CD4-positive, alpha-beta T cell treated with Interleukin-2 at 100 ng/mL for 4 hours (primary cell): ENCODE data around the gene NTN3.

ENCODE experiments used
- DNase-seq: peaks from one replicate; pipeline ENCODE4 v3.0.0-alpha.2; 2020; ENCODE audit warnings: low spot score

NTN3 gene

DNA sequence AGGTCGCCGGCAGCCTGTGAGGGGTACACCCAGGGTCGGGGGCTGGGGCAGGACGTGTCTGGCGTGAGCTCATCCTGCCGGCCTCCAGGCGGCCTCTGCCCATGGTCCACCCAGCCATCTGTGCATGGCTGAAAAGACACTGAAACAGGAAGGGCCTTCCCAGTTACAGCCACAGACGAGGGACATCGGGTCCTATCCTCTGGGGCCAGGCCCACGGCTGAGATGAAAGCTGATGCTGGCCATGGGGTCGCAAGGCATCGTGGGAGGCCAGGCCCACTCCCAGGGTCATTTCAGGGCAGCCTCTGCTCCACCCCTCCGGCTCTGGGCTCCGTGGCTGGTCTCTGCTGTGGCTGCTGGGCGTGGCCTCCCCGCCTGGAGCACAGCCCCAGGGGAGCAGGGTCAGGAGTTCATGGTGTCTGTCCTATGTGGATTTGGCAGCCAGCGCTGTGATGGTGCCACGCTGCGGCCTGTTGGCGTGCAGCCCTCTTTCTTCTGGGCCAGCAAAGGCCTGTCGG, 26.1 kb downstream of the NTN3 start:
- DNase-seq, result no peak

DNA sequence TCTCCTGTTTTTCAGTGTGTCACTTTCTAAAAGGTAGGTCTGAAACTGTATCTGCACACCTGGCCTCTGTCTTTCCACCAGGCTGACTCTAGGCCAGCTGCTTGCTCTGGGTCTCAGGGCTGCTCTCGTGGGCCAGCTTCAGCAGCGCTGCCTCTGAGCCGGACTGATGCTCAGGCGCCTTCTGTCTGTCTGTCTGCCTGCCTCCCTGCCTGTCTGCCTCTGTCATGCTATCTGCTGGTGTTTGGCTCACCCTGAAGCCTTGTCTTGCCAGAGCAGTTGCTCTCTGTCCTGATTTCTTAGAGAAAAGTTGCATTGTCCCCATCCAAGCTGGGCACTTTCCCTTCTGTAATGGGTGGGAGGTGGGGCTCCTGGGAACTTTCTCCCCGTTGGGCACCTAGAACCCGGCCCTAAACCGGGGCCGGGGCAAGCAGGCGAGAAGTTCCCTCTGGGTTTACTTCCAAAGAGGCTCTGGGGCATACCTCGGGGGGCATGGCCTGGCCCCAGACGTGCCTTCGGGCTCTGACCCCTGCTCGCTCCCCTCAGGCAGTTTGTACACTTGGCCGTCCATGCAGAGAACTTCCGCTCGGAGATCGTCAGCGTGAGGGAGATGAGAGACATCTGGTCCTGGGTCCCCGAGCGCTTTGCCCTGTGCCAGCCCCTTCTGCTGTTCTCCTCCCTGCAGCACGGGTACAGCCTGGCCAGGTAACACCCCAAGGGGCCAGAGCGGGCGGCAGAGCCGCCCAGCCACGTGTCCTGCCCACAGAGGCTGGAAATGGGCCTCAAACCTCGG, 26.8 kb downstream of the NTN3 start:
- DNase-seq, result no peak

DNA sequence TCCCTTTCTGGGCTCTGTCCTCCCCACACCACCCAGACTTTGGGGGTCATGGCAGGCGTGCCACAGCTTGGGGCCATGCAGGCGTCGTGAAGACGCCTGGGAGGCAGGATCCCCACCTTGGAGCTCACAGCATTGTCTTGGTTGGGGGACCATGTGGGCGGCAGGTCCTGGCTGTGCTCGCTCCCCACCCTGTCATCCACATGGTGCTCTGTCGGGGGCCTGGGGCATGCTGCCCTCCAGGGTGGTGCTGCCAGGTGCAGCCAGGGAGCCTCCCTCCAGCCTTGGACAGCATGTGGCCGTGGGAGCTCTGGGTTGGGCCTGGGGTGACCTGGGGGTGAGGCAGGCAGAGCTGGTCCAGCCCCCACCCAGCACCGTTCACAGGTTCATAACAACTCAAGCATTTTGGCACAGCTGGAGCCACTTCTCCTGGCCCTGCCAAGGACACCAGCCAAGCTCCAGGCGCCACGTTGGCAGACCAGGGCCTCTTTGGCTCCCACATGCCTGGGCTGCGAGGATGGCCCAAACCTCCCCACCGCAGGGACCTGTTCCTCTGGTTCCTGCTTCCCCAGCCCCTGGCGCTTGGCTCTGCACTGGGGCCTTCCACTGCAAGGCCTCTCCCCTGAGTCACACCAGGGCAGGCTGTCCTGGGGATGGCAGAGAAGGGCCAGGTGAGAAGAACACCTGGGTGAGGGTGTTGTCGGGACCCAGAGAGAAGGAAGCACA, 27.6 kb downstream of the NTN3 start:
- DNase-seq, result no peak

DNA sequence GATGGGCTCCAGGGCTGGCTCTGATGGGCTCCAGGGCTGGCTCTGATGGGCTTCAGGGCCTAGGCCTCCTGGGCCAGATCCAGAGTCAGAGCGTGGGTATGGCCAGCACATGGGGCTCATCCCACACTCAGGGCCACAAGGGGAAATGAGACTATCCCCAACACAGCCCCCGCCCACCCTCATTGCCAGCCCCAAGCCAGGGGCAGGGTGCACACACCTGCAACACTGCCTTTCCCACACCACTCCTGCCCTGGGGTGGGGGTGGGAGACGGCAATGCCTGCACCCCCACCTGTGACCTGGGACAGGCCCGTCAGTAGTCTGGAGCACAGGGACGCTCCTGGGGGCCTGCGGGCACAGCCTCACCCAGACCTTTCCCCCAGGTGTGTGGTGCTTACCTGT, 28.4 kb downstream of the NTN3 start:
- DNase-seq, result no peak

DNA sequence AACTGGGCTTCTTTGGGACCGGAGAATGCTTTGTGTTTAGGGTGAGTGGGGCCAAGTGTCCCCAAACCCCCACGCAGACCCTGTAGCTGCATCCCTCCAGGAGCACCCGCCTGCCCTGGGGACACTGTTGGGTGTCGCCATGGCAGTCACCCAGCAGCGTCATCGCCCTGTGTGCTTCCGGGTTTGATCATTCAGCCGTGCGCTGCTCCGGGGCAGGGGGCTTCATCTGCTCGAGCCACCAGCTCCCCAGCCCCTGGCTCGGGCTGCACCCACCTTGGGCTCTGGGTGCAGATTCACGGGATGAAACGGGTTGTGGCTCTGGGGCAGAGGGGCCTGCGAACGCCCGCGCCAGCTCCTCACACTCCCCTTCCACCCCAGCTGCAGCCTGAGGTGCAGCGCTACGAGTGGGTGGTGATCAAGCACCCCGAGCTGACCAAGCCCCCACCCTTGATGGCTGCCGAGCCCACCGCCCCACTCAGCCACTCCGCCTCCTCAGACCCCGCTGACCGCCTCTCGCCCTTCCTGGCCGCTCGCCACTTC, 28.9 kb downstream of the NTN3 start:
- no peak for DNase-seq

DNA sequence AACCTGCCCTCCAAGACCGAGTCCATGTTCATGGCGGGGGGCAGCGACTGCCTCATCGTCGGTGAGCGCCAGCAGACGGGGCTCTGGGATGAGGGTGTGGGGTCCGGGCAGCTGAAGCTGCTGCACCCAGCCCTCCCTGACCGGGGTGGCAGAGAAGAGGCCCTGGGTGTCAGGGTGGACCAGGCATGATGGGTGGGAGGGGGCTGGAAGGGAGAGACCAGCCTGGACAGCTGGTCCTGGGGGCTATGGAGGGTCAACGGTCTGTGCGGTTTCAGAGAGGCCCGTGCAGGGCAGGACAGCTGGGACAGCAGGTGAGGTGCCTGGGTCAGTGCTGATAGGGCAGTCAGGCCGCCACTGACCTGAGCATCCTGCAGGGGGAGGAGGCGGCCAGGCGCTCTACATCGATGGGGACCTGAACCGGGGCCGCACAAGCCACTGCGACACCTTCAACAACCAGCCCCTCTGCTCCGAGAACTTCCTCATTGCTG, 29.4 kb downstream of the NTN3 start:
- DNase-seq, result no peak

DNA sequence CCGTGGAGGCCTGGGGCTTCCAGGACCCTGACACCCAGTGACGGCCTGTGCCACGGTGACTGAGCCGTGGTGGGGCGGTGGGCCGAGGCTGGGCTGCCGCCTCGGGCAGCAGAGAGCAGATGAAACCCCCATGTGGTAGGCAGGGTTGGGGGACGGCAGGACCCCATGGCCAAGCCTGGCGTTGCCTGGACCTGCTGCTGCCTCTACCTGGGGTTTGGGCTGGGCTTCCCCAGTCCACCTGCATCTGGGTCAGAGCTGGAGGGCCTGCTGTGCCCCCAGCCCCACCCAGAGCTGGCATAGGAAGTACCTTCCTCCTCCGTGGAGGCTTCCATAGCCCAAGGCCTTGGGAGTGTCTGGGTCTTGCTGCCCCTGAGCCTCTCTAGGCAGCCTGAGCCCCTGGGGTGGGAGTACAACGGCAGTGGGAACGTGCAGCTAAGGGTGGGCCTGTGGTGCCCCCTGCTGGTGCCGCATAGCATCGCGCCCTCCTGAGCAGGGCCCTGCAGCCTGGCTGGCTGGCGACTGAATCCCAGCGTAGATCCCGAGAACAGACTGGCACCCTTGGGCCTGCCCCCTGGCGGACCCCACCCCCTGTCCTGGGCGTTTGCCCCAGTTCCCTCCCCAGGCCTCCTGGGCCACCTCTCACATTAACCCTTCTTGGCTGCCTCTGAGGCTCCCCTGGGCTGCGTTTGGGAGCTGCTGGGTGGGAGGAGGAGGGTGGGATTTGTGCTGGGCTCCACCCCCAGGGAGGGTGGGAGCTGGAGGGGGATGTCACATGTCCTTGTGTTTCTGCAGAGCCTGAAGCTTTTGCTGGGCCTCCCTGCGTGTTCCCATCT, 30.0 kb downstream of the NTN3 start:
- DNase-seq, result peak; percentile 79

- no peak for DNase-seq
Observed at GRCh38 chr16:2501946-2502895, 31.1 kb downstream of the NTN3 start.

DNA sequence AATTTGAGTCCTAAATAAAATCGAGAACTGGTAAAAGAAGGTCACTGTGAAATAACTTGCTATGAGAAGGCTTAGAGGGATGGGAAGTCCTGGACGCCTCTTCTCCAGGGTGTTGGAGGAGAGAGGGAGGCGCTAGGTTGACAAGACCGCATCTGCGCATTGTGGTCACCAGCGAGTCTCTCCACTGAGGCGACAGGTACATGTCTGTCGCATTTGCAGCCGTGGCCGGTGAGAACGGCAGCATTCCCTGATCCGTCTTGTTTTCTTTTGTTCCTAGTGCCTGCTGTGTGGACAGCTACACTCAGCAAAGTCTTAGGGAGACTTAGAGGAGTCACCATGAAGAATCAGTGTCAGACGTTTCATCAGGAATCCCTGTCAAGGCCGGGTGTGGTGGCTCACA, 34.6 kb downstream of the NTN3 start:
- DNase-seq, result no peak

- no peak for DNase-seq
Observed at GRCh38 chr16:2507052-2507659, 36.1 kb downstream of the NTN3 start.

GRCh38 chr16:2507665-2508064, 36.6 kb downstream of the NTN3 start:
- no peak for DNase-seq

DNA sequence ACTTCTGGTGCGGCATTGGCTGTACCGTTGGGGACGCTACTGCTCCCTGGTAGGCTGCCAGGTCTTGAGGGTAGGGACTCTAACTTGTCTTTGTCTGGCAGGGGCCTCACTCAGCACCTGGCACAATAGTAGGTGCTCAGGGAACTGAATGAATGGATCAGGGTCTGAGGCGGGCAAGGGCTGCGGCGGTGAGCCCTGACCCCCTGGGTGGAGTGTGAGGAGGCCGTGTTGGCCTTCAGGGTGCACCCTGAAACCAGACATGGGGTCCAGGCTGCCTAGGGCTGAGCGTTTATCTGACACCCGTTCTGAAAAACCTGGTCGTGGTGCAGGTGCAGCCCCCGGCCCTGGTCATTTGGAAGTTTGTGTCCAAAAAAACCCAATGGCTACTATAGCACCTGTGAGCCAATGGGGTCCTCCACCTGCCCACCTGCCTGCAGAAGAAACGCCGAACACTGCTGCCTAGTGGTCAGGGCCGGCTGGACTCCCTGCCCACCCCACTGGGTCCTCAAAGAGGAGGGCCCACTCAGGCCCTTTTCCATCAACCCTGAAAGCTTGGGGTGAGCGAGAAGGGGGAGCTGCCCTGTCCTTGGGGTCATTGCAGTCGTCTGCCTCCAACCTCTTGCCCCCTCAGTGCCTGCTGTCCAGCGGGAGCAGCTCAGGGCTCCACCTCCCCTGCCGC, 37.8 kb downstream of the NTN3 start:
- DNase-seq, result no peak

GRCh38 chr16:2511128-2511800, 40.2 kb downstream of the NTN3 start:
- no peak for DNase-seq

DNA sequence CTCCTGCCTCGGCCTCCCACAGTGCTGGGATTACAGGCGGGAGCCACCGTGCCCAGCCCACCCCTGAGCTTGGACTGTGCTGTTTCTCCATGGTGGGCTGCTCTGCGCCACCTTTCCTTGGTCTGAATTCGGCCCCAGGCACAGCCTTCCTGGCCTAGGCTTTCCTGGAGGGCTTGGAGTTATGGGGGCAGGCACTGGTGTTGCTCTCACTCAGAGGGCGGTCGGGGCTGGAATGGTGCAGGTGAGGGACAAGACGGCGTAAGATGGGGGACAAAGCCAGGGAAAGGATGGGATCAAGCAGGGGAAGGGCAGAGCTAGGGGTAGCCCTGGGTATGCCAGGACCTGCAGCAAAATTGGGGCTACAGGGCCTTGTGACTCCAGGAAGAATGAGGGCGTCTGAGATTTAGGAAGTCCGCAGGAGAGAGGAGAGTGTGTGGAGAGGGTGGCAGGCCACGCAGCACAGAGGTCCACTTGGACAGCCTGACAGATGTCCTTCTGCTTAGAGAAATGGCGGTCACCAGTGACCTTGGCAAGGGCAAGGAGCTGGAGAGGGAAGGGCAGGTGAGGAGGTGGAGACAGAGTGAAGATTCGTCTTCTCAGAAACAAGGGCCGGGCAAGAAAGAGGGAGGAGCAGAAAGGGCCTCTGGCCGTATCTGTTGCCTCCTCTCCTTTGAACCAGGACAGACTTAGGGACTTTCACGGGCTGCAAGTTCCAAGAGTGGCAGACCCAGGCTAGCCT, 41.1 kb downstream of the NTN3 start:
- no peak for DNase-seq

- DNase-seq, result peak; percentile 36
Observed at GRCh38 chr16:2512735-2513404, 41.8 kb downstream of the NTN3 start.

- DNase-seq, result peak; percentile 93
Observed at GRCh38 chr16:2513405-2514332, 42.6 kb downstream of the NTN3 start, which contains the start of gene ATP6V0C. ATP6V0C (plus strand) TSS chr16:2513952; CDS start chr16:2514104, 152 bp downstream.
